ENCODE data around the gene EPHB1.

Gene EPHB1

GRCh38 chr3:134798681-134799311 is 3.7 kb downstream of the EPHB1 start:
- H3K4me3 ChIP-seq (ENCODE audit: low read depth, low read length): no peak overlapping the region
- in situ Hi-C loops (cut with HindIII; ENCODE audit: low sequenced_read_pairs): no loop called here
- no peak for DNase-seq (ENCODE audit: low read depth, low spot score)
- TF ChIP-seq CTCF (IDR thresholded peaks at IDR 0.05; ENCODE audit: low read depth, low read length): no peak

DNA sequence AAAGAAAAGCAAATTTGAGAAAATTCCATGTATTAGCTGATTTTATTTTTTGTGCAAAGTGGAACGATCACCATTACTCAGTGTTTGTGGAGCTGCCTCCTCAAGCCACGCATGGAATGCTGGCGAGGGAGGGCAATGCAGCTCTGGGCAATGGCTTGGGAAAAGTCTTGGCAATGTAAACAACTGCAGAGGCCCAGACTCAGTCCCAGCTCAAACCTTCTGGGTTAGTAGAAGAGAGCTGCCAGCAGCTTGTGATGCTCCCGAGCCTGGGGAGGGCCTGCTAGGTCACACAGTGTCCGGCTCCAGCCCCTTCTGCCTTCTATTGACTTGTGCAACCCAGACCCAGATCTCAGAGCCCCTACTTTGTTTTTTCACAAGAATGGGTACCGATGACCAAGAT is 4.3 kb downstream of the EPHB1 start:
- H3K4me3 ChIP-seq (ENCODE audit: low read depth, low read length): no peak overlapping the region
- no peak for TF ChIP-seq CTCF (IDR thresholded peaks at IDR 0.05; ENCODE audit: low read depth, low read length)
- in situ Hi-C loops (cut with HindIII; ENCODE audit: low sequenced_read_pairs): no loop called here
- no peak for DNase-seq (ENCODE audit: low read depth, low spot score)

DNA sequence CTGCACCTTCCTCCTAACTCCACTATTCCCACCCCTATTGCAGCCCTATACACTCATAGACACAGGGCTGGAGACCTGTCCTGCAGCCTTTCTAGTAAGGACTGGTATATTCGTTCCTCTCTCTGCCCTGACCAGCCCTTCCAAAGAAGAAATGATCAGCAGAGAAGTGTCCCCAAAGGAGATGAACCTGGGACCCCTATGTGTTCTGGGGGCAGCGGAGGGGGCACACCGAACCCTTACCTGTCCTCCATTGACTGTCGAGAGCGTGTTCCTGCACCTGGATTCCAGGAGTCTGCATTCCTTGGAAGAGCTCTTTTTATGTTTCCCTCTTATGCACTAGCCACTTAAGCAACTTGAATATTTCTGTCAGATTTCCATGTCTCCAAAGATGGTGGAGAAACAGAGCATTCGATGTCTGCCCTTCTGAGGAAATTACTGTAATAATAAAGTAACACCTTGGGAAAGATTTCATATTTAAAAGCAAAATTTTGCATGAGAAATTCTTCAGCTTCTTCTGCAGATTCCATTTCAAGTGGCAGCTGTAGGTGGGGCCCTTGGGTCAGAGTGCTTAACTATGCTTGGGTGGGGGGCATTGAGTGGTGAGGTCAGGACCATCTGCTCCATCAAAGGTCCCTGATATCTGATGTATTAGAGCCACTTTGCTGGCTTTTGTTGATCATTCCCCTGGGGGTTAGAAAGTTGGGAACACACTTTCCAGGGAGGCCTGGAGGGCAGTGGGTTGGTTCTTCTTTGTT is 6.3 kb downstream of the EPHB1 start:
- TF ChIP-seq CTCF (IDR thresholded peaks at IDR 0.05; ENCODE audit: low read depth, low read length): no peak
- in situ Hi-C loops (cut with HindIII; ENCODE audit: low sequenced_read_pairs): no loop called here
- DNase-seq (ENCODE audit: low read depth, low spot score): no peak
- no peak overlapping the region for H3K4me3 ChIP-seq (ENCODE audit: low read depth, low read length)

GRCh38 chr3:134802428-134803050 is 7.5 kb downstream of the EPHB1 start:
- no peak for TF ChIP-seq CTCF (IDR thresholded peaks at IDR 0.05; ENCODE audit: low read depth, low read length)
- in situ Hi-C loops (cut with HindIII; ENCODE audit: low sequenced_read_pairs): no loop called here
- no peak overlapping the region for H3K4me3 ChIP-seq (ENCODE audit: low read depth, low read length)
- no peak for DNase-seq (ENCODE audit: low read depth, low spot score)

DNA sequence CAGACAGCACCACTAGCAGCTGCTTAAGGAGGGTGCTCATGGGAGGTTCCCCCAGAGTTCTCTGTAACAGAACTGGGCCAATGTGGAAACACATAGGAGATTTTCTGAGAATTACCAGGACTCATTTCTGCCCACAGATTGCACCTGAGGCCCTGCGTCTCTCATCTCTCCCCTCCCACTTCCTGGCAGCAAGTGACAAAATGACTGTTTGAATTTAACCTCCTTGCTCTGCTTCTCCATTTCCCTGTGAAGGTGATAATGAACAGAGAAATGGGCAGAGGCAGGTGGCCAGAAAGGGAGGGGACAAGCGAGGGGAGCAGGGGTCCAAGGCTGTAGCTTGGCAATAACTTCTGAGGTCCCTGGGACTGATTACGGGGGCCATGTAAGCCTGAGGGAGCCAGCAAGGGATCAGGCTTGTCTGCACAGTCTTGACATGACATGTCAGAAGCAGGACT is 8.0 kb downstream of the EPHB1 start:
- DNase-seq (ENCODE audit: low read depth, low spot score): no peak
- in situ Hi-C loops (cut with HindIII; ENCODE audit: low sequenced_read_pairs): no loop called here
- no peak overlapping the region for H3K4me3 ChIP-seq (ENCODE audit: low read depth, low read length)
- no peak for TF ChIP-seq CTCF (IDR thresholded peaks at IDR 0.05; ENCODE audit: low read depth, low read length)

- H3K4me3 ChIP-seq (ENCODE audit: low read depth, low read length): no peak overlapping the region
- TF ChIP-seq CTCF (IDR thresholded peaks at IDR 0.05; ENCODE audit: low read depth, low read length): no peak
- DNase-seq (ENCODE audit: low read depth, low spot score): no peak
- in situ Hi-C loops (cut with HindIII; ENCODE audit: low sequenced_read_pairs): no loop called here
Observed at GRCh38 chr3:134803652-134804051, 8.6 kb downstream of the EPHB1 start.

Measured in astrocyte of the spinal cord (primary cell).